Activated T-cell treated with anti-CD3 and anti-CD28 coated beads, Interleukin-2, amount 50 U/mL, for 4 hours (primary cell): ENCODE measurements around the gene GSG1. TPM values are rescaled to one million over a fixed set of nuclear protein-coding genes. Genes with fewer than 3 reads are reported as not detected.
"Not testable (repeated sequence)": the region's sequence is repeated elsewhere in the genome, so short reads cannot be mapped to it uniquely, and the experiment has no call there.

Experiments used
- ATAC-seq, 2 donors: fragments of 200-7000 bp; cut with Tn5 transposase; one replicate each; pipeline ENCODE4 v1.10.0; 2021
- DNase-seq: peaks from one replicate; pipeline ENCODE4 v3.0.0-alpha.2; 2020
- H3K27me3 Mint-ChIP-seq: one replicate; pipeline ENCODE4 v1.8.0; 2021; ENCODE audit warnings: low read depth, mixed read lengths
- H3K36me3 Mint-ChIP-seq: one replicate; pipeline ENCODE4 v1.8.0; 2022; ENCODE audit warnings: mixed read lengths; ENCODE audit not compliant: insufficient read depth
- H3K4me1 Mint-ChIP-seq: one replicate; pipeline ENCODE4 v1.8.0; 2021; ENCODE audit warnings: low read depth, mixed read lengths
- H3K4me3 Mint-ChIP-seq: one replicate; pipeline ENCODE4 v1.8.0; 2021; ENCODE audit warnings: mild to moderate bottlenecking, moderate library complexity, mixed read lengths
- H3K9me3 Mint-ChIP-seq: one replicate; pipeline ENCODE4 v1.8.0; 2021; ENCODE audit warnings: mixed read lengths
- total RNA-seq, 3 donors: library from RNA; stranded (reverse); gene quantifications; one replicate each; pipeline ENCODE4 v1.2.1, GENCODE V29; 2021

The GSG1 gene
- total RNA-seq, 3 donors from 2014 or later = not detected

DNA sequence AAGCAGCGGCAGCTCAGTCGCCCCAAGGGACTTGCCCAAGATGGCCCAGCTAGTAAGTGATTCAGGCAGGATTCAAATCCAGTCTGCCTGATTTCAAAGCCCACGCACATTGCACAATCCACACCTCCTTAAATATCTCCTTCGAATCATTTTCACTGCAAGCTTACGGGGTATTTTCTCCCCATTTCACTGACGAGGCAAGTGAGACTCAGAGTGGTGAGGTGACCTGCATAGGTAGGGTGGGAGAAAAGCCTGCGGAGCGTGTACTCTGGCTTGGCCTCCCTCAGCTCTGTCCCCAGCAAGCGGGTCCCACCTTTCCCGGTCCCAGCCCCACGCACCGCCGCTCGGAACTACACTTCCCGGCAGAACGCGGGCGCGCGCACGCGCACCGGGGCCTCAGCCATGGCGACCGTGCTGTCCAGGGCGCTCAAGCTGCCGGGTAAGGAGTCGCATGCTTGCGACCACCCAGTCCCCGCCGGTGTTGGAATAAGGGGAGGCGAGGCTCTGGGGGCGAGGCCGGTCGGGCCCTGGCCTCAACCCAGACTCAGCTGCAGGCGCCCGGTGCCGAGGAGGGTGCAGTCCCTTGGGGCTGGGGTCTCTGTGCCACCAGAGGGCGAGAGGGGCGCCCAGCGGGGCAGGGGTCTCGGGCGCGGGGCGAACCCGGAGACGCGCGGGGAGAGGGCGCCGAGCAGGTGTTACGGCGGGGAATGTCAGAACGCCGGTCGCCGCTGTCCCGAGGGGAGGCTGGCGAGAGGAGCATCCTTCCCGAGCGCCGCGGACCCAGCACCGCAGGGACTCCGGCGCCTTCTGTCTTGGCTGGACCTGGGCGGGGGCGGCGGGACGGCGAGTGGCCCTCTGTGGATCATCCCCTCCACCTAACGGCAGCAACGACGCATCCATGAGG is 59.2 kb downstream of the GSG1 start, which contains the start of gene FAM234B:
Gene FAM234B (plus strand): TSS at position 380 of the 904 bp plus-strand sequence. CDS start 23 bp downstream, at position 403.
- DNase-seq = peak; percentile 65
- peaks cover 7% of the 10 kb centered on the region for H3K4me1 Mint-ChIP-seq
- ATAC-seq = peak; percentile 95 to 97
- no peaks in the 10 kb centered on the region for H3K27me3 Mint-ChIP-seq
- H3K4me3 Mint-ChIP-seq = peak within 1 kb of the TSS; percentile 84
- H3K9me3 Mint-ChIP-seq = no peaks in the 10 kb centered on the region
- H3K36me3 Mint-ChIP-seq = no peaks in the 10 kb centered on the region

DNA sequence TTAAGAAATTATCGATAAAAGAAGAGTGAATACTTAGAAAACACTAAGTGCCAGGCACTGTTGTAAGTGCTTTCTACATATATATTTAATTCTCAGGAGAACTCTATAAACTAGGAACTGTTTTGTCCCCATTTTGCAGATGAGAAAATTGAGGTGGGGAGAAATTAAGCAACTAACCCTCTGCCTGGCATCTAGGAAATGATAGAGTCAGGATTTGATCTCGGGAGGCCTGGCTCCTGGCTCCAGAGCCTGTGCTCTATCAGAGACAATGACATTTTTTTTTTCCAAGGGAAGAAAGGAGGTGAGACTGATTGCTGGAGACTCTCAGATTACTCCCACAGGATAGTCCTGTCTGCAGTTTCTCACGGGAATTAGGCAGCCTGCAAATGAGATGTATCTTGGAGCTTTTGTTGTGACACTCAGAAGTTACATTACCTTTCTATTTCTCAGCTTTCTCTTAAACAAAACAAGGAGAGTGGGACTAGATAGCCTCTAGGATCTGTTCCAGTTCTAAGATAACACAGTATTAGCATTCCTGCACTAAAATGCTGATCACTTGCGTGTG is 60.7 kb downstream of the GSG1 start:
- peaks cover 2% of the 10 kb centered on the region for H3K27me3 Mint-ChIP-seq
- H3K36me3 Mint-ChIP-seq = no peaks in the 10 kb centered on the region
- no peak for DNase-seq
- H3K4me1 Mint-ChIP-seq = peaks cover 7% of the 10 kb centered on the region
- H3K4me3 Mint-ChIP-seq = peak overlapping the region; percentile 84
- ATAC-seq = no peak
- H3K9me3 Mint-ChIP-seq = no peaks in the 10 kb centered on the region

DNA sequence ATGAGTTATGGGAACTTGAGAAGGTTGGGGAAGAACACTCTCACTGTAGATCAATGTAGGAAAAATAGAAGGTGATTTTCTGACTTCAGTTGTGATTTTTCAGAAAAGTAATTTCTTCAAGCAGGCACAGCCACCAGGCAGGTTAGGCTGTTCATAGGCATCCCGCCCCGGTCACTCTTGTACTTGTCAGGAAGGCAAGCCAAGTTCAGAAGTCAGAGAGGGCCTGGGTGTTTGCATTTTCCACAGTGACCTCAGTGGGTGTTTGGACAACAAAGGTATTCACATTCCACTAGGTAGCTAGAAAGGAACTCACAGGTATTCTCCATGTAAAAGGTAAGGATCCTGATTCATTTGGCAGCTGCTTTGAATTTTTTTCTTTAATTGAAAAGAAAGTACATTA is 62.2 kb downstream of the GSG1 start:
- no peaks in the 10 kb centered on the region for H3K9me3 Mint-ChIP-seq
- DNase-seq (no peak), ATAC-seq (no peak)
- H3K36me3 Mint-ChIP-seq = no peaks in the 10 kb centered on the region
- H3K27me3 Mint-ChIP-seq = peaks cover 2% of the 10 kb centered on the region
- peaks cover 7% of the 10 kb centered on the region for H3K4me1 Mint-ChIP-seq
- H3K4me3 Mint-ChIP-seq = no peak overlapping the region

DNA sequence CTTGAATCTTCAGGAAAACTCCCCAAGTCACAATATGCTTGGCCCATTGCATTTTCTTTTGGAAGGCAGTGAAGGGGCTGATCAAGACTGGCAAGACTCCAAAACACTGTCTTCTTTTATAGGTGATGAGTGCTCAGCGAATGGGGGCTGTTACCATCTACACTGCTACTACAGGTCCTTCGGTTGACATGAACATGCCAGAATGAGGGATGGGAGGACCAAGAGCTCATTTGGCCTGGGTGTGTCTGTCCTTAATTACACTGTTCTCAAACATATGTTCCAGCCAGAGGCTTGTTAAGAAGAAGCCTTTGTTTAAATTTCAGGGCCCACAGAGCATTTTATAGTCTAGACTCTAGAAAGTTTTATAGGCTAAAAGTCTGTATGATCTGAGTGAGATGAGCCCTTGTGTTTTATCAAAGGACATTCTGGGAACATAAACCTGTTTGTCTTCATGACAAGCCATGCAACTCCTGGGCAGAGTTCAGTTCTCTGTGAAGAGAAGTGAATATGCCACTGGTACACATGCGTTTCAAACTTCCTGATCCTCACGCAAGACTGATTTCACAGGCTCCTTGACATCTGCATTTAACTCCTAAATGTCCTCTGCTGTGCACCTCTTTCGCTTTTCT is 64.0 kb downstream of the GSG1 start:
- Mint-ChIP-seq H3K27me3 (peaks cover 2% of the 10 kb centered on the region), H3K4me1 (no peaks in the 10 kb centered on the region), H3K4me3 (no peak overlapping the region), H3K36me3 (no peaks in the 10 kb centered on the region), H3K9me3 (no peaks in the 10 kb centered on the region)
- DNase-seq (no peak), ATAC-seq (no peak)

DNA sequence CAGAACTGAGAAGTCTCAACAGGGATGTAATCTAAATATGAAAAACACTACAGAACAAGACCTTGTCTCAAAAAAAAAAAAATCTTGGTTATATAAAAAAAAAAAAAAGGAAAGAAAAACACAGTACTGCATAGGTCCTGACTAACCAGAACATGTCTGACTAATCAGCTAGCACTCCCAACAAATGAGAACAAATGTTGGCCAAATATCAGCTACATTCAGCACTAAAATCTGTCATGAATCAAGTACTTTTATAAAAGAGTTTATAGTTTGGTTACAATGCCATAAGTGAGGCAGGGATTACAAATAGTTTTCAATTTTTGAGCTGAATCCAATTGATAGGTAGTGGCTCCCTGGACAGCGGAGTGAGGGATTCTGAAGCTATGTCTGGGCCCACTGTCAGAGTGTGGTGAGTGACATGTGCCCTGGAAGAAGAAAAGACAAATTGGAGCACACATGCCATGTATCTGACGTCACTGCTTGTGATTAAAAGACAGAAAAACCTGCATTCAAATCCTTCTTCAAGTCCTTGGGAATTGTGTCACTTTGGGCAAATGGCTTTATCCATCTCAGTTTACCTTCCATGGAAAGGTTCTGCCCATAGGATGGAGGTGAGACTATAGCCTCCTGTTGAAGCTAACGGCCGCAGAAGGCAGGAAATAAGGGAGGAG is 64.8 kb downstream of the GSG1 start:
- Mint-ChIP-seq H3K4me1 (no peaks in the 10 kb centered on the region), H3K9me3 (no peaks in the 10 kb centered on the region), H3K4me3 (no peak overlapping the region), H3K27me3 (peaks cover 2% of the 10 kb centered on the region), H3K36me3 (no peaks in the 10 kb centered on the region)
- DNase-seq = no peak
- no peak for ATAC-seq

DNA sequence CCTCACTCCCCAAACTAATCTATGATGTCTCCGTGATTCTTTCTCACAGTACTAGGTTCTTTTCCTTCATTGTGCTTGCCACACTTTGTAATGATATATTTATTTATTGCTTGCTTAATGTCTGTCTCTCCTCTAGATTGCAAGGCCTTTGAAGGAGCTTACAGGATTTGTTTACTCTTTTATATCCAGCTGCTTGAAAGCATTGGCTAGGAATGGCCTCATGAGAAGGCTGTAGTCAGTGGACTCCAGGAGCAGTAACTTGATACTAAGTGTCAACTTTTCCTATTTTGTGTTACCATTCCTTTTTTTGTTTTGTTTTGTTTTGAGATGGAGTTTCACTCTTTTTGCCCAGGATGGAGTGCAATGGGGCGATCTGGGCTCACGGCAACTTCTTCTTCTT is 66.6 kb downstream of the GSG1 start:
- DNase-seq (no peak), ATAC-seq (no peak)
- H3K4me3 Mint-ChIP-seq = no peak overlapping the region
- no peaks in the 10 kb centered on the region for H3K36me3 Mint-ChIP-seq
- H3K27me3 Mint-ChIP-seq = peaks cover 2% of the 10 kb centered on the region
- no peaks in the 10 kb centered on the region for H3K9me3 Mint-ChIP-seq
- no peaks in the 10 kb centered on the region for H3K4me1 Mint-ChIP-seq

DNA sequence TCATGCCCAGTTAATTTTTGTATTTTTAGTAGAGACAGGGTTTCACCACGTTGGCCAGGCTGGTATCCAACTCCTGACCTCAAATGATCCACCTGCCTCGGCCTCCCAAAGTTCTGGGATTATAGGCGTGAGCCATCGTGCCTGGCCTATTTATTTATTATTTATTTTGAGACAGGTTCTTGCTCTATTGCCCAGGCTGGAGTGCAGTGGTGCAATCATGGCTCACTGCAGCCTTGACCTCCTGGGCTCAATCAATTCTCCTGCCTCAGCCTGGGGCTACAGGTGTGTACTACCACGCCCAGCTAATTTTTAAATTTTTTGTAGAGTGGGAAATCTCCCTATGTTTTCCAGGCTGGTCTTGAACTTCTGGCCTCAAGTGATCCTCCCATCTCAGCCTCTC is 68.1 kb downstream of the GSG1 start:
- H3K27me3 Mint-ChIP-seq, H3K4me3 Mint-ChIP-seq, DNase-seq, H3K4me1 Mint-ChIP-seq, H3K9me3 Mint-ChIP-seq, ATAC-seq, H3K36me3 Mint-ChIP-seq: not testable (repeated sequence)

Other genes with a start within 250 kb of the GSG1 start
- gene GPRC5A, start 212.1 kb downstream of the GSG1 start, total RNA-seq = under 1 TPM; 0.30 to 0.86 (median 0.50) TPM
- gene GPRC5D, start 151.5 kb downstream of the GSG1 start, total RNA-seq = not detected
- 10 to 100 TPM in 2 of 3 donors, 1 to 10 TPM in 1; 9.0 to 10.6 (median 10.3) TPM for gene HEBP1, start 103.4 kb downstream of the GSG1 start, total RNA-seq
- 1 to 10 TPM; 8.0 to 8.7 (median 8.4) TPM for gene FAM234B, start 59.3 kb downstream of the GSG1 start, total RNA-seq
- 10 to 100 TPM in 2 of 3 donors, 1 to 10 TPM in 1; 8.9 to 22.5 (median 17.2) TPM for gene EMP1, start 93.1 kb upstream of the GSG1 start, total RNA-seq